HG02678 (cell line): ENCODE data around the gene ARPC2.

Experiments
- ATAC-seq: cut with Tn5 transposase; IDR thresholded peaks from one replicate; pipeline ENCODE4 v1.9.1; 2021; ENCODE audit warnings: mild to moderate bottlenecking, moderate library complexity; ENCODE audit not compliant: unreplicated experiment

Gene ARPC2

DNA sequence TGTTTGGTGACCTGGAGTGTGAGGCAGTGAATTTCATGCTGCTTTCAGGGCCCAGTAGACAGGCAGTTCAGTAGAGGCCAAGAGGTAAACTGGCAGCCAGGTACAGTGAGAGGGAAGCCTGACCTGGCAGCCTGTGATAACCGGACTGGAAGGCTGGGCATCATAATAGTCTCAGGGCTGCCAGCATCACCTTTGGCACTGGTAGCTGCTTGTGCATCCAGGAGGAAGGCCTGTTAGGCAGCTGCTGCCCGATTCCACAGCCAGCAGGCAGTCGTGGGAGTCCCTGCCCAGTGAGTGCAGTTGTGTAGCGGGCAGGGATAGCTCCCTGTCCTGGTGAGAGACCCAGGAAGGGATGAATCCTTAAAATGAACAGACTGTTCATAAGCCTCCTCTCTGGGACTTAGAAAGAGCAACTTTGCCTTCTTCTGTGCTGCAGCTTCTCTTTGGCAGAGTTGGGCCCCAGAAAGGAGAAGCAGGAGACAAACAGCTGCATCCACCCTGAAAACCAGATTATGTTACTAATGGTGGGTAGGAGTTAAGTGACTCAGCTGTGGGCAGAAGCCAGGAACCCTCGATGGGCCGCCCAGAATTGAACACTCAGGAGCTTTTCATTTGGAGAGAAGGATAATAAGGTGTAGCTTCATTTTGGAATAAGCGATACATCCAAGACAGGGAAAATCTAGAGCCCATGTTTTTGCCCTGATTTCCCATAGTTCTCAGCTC is 35.7 kb downstream of the ARPC2 start:
- no peak for ATAC-seq

DNA sequence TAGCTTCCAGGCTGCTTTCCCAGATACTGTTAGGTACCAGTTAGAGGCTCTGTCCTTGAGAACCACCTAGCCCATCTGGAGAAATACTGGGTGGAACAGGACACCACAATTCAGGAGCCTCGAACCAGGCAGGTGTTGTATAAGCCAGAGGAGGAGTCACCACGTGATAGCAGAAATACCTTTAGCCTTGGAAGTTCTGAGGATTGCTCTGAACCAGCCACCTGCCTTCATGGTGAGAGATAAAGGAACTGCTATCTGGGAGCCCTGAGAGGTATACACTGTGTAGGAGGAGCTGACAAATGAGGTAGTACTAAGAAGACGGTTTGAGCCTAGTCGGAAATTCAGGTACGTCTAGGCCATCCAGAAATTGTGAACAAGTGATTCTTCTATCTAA is 36.2 kb downstream of the ARPC2 start:
- ATAC-seq: no peak

DNA sequence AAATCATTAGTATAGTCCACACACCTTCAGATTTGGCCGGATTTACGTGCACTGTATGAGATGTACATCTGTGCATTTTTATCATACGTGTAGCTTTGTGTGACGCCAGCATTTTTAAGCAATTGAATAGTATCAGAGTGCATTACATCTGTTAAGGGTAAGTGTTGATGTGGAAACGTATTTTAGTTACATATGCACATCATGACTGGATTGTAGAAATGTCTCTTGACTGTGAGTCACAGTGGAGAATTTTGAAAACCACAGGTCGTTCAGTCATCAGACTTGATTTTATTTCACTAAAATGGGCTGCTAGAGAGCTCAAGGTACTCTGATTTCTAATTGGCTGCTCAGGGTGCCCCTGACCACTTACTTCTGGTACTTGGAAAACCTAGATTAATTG is 38.5 kb downstream of the ARPC2 start:
- ATAC-seq: no peak

DNA sequence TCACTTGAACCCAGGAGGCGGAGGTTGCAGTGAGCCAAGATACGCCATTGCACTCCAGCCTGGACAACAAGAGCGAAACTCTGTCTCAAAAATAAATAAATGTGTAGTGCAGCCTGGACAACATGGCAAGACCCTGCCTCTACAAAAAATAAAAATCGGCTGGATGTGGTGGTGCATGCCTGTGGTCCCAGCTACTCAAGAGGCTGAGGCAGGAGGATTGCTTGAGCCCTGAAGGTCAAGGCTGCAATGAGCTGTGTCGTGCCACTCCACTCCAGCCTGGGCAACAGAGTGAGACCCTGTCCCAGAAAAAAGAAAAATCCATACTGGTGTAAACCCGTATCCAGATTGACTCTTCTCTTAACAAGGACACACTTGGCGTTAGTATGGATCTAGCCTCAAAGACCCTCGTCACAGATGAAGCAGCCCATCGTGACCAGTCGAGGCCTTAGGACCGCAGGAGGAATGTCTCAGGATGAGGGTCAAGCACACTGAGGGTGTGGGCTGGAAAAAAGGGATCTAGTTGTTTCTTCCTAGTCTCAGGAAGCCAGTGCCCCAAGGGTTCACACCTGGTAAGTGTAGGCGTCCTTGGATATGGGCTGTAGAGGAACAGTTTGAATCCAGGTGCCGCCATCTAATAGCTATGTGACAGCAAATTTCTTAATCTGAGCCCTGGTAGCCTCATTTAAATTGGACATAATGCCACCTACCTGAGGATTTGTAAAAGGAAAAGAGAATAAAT is 39.8 kb downstream of the ARPC2 start:
- no peak for ATAC-seq

DNA sequence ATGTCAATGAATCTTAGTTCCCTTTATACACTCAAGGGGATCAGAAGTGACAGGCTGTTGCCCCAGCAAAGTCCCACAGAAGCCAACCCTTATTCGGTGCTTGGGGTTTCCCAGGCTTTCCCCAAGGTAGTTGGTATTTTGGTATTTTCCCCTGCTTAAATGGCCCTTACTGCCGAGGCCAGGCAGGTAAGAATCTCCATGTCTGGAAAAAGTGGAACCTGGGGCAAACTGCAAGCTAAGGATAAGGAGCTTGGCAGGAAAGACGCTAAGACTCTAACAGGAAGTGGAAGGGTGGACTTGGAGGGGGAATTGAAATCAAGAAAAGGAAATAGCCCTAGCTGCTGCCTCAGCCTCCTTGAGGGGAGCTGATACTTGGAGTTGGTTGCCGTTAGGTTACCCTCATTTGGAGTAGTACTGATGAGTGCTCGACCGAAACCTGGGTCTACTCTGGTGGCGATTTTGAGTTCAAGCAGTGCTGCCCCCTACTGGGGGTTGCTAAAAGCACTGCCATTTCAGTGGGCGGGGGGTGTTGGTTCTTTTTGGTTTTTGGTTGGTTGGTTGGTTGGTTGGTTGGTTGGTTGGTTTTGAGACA is 40.5 kb downstream of the ARPC2 start:
- ATAC-seq: peak; percentile 70

DNA sequence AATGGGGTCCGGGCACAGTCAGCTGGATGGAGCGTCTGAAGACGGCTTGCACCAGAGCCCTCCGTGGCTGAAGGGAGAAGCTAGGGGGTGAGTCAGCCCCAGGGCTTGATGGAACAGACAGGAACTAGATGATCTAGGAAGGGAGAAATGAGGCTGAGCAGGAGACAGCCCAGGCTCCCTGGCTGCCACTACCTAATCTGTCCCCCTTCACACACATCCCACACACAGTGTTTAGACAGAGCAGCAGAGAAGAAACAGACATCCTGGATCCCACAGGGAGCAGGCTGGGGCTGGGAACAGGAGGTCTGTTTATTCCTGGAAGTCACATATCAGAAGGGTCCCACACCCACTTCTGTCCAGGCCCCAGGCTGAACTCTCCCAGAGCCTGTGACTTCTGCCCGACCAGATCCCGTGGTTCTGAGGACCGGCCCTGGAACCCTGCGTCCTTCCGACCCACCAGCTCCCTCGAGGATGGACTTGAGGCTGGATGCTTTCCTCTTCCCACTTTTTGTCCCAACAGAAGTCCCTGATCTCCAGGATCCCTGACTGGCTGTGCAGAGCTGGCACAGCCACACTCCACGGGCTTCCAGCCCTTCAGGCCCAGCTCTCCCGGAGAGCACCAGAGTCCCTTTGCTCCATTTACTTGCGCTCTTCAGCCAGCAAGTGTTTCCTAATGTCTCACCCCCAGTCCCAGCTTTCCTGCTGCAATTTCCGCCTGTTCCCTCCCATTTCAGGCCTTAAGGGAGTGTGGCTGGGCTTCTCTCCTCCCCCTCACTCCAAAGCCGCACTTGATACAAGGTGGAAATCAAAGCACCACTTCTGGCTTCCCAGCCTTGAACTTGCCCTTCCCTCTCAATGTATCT is 42.3 kb downstream of the ARPC2 start:
- no peak for ATAC-seq

DNA sequence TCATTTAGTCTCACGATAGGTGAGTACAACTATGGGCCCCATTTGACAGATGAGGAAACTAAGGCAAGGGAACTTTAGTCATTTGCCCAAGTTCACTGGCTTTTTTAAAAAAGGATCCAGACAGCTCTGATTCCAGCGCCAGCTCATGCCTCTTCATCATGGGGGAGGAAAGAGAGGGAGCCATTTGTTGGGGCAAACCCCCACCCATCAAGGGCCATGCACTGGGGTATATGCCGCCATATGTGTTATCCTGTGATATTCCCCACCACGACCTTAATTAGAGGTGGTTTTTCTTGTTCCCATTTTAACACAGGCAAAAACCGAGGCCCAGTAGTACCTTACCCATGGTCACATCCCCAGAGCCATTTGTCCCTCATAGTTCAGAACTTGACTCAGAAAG is 43.2 kb downstream of the ARPC2 start:
- no peak for ATAC-seq

DNA sequence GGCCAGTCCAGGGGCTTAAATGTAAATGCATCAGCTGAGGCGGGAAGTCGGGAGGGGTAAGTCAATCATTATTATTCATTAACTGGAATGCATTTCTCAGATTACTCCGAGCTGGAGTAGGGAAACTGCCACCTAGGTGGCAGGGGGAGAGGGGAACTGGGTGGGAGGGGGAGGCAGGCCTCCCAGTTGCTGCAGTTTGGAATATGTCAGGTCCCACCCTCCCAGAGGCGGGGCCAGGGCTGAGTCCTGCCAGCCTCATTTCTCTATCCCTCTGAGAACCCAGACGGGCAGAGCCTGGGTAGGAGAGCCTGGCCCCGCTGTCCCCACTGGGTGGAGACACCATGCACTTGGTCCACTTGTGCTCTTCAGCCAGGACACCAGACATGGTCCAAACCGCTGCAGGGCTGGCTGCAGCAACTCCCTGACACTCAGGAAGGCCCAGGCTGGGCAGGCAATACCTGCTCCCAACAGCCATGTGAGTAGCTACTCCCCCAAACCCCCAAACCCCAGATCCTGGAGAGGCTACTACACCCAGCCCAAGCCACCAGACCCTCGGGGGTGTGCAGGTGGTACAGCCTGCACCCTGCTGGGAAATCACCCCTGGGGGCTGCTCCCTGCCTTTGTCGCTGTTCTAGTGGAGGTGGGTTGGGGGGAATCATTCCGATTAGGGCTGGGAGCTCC is 43.9 kb downstream of the ARPC2 start, which contains the start of gene GPBAR1:
GPBAR1 (plus strand) TSS at position 274 of the 681 bp plus-strand sequence. CDS start 1,710 bp downstream, outside the sequence.
- ATAC-seq: no peak

DNA sequence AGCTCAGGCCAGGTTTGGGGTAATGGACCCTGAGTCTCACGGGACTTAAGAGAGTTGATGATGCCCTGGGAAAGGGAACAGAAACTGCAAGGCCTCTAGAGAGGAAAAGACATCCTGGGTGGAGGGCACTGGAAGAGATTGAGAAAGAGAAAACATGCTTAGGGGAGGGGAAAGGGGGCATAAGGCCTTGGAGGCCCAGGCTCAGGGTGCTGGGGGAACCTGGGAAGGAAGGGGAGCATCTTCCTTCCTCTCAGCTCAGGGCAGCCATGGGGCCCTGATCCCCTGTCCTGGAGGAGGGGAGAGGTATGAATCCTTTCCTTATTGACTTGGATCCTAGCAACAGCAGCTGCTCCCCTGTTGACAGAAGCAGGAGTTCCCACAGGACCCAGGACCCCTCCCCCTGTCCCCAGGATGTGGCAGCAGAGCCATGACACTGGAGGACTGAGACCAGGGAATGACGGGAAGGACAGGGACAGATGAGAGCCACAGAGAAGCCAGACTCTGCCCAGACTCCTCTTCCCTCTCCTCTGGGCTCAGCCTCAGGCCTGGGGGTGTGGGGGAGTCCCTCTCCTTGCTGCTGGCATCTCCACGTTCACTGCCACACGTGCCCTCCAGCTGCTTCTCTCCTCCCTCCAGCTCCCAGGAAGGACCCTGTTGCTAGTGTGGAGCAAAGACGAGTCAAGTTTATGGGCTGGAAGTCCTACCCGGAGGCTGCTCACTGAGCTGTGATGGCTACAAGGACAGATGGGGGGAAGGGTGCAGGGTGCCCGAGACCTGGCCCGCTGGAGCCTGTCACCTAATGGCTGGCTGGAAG is 44.6 kb downstream of the ARPC2 start:
- ATAC-seq: no peak

DNA sequence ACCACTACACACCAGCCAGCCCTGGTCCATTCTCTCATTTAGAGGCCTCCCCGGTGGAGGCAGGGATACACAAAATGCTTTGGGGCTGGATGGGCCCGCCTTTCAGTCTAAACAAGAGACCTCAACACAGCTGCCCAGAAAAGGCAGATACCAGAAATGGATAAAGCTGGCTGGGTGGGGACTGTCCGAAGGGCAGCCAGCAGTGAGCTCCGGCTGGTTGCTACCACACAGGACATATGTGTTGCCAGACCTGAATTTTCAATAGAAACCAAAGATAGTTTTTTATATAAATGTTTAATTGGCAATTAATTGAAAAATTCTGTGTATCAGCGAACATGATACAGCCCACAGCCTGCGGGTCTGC is 45.2 kb downstream of the ARPC2 start:
- no peak for ATAC-seq

DNA sequence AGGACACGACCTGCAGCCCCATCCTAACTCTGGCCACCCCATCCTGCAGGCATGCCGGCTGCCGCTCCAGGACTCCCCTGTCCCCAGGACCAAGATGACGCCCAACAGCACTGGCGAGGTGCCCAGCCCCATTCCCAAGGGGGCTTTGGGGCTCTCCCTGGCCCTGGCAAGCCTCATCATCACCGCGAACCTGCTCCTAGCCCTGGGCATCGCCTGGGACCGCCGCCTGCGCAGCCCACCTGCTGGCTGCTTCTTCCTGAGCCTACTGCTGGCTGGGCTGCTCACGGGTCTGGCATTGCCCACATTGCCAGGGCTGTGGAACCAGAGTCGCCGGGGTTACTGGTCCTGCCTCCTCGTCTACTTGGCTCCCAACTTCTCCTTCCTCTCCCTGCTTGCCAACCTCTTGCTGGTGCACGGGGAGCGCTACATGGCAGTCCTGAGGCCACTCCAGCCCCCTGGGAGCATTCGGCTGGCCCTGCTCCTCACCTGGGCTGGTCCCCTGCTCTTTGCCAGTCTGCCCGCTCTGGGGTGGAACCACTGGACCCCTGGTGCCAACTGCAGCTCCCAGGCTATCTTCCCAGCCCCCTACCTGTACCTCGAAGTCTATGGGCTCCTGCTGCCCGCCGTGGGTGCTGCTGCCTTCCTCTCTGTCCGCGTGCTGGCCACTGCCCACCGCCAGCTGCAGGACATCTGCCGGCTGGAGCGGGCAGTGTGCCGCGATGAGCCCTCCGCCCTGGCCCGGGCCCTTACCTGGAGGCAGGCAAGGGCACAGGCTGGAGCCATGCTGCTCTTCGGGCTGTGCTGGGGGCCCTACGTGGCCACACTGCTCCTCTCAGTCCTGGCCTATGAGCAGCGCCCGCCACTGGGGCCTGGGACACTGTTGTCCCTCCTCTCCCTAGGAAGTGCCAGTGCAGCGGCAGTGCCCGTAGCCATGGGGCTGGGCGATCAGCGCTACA is 45.9 kb downstream of the ARPC2 start:
- no peak for ATAC-seq

DNA sequence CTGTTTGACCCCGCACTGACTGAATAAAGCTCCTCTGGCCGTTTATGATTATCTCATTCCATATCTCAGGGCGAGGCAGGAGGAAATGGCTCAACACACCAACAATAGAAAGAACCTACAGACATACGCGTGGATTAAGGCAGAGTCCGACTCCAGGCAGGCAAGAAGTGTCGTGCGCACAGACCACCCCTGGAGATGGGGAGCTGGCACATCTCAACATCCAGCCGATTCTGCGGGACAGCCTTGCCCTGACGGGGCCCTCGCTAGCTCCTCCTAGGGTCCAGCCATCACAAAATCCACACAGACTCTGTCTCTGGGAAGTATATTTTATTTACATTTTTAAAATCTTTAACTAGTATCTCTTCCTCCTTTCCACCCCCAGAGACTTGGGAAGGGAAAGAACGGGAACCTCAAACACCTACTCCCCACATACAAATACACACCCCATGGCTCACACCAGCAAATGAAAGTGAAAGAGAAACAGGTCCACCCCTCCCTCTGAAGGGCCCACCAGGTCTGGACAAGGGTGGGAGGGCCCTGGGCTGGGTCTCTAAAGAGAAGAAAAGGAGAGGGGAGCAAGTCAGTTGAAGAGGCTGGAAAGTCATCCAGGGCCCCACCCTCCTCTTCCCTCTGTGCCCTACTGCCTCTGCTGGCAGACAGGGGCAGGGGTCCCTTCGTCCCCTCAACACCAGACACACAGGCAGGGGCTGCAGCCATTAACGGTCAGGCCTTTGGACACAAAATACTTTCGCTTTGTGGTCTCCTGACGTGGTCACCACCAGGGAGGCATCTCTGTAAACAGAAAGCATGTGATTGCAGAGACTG is 47.0 kb downstream of the ARPC2 start:
- no peak for ATAC-seq

DNA sequence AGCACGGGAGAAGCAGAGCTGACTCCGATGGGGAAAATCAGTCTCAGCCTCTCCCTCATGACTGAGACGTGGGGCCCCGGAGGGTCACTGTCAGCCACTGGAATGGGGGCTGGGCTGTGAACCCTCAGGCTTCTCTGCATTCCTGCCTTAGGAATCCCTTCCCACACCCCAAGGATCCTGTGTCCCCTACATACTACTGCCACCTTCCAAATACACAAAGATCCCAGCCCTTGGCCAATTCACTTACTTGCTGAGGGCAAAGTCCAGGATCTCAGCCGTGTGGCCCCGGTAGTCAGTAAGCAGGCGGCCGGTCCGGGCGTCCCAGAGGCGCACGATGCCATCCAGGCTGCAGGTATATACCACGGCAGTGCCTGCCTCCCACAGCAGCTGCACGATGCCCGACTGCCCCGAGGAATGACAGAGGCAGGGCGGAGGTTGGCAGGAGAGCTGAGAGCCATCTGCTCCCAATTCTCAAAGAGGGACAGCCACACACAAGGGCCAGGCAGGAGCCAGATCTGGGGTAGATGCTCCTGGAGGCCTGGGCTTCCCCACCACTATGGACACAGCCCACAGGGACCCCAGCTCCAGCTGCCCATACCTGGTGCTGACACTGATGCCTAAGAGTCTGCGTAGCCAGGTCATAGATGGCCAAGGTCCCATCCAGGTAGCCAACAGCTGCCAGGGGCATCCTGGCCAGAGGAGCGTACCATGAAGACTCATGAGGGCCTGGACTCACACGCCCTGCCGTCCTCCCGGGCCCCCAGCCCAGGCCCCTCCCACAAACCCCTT is 48.0 kb downstream of the ARPC2 start:
- ATAC-seq: no peak

DNA sequence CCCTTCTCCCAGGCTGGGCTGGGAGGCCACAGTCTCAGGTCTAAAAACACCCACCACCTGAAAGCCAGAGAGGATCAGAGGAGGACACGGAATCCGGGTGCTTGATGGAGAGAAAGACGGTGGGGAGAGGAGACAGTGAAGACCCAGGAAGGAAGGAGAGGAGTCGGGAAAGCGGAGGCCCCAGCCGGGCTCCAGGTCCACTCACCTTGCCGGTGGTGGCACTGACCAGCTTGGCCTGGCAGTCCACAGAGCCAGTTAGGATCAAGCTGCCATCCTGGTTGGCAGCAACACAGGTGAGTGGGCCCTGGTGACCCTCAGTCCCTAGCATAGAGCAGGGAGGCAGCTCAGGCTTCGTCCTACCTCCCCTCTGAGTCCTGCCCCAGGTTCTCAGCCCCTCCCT is 48.6 kb downstream of the ARPC2 start:
- no peak for ATAC-seq

DNA sequence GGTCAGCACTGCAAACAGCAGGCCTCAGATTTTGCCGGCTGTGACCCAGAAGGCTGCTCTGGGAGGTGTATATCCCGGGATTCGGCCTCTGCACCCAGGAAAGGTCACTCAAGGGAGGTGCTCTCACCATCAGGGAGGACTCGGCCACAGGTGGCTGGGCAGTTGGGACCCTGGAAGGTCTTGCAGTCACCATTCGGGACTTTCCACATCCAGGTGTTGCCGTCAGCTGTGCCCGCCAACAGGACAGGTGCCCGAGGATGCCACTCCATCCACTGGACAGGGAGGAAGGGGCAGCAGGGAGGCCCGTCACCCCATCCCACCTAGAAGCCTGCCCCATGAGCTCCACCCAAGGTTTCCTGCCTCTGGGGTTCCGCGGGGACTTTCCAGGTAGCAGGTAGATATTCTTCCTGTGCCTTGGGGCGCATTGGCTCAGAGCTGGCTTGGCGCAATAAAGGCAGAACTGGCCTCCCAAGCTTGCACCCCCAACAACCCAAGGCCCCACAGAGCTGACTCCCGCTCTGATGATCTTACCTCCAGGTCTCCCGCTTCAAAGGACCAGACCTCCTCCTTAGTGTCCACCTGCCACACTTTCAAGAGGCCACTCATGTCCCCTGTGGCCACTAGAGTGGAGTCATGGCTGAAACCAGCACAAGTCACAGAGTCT is 49.5 kb downstream of the ARPC2 start:
- no peak for ATAC-seq

DNA sequence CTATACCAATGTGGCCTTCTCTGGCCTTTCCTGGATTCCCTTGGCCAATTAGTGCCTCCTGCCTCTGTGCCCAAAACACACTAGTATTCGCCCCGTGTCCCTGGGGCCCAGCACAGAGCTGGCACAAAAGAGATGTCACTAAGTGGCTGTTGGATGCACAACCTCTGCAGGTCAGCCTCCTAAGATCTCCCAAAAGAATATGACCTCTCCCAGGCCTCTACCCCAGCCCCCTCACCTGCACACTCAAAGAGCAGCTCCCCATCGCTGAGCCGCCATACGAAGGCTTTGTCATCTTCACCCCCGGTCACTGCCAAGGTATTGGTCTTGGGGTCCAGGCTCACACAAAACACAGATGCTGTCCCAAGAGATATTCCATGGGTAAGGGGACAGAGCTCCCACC is 50.3 kb downstream of the ARPC2 start:
- no peak for ATAC-seq
